Stimulated activated CD4-positive, alpha-beta T cell treated with anti-CD3 and anti-CD28 coated beads, TNF-alpha, amount 100 ng/mL, for 24 hours (primary cell): ENCODE measurements around the gene ARMC2.
"Not testable (repeated sequence)": the region's sequence is repeated elsewhere in the genome, so short reads cannot be mapped to it uniquely, and the experiment has no call there.

Experiments used
- DNase-seq, 3 experiments: peaks; one replicate each; pipeline ENCODE4 v3.0.0-alpha.2; 2020; ENCODE audit warnings: low read depth in 3 of 3

The ARMC2 gene

GRCh38 chr6:108832738-108833137, 15.5 kb upstream of the ARMC2 start:
- no peak for DNase-seq

- peak; percentile 71 to 85 (median 71) for DNase-seq
Measured at GRCh38 chr6:108835218-108835850, 12.9 kb upstream of the ARMC2 start.

GRCh38 chr6:108836061-108836460, 12.2 kb upstream of the ARMC2 start:
- DNase-seq: no peak

GRCh38 chr6:108837236-108837971, 10.8 kb upstream of the ARMC2 start:
- no peak for DNase-seq

GRCh38 chr6:108838101-108838717, 10.0 kb upstream of the ARMC2 start:
- DNase-seq: no peak

- no peak for DNase-seq
Measured at GRCh38 chr6:108839083-108839642, 9.1 kb upstream of the ARMC2 start.

GRCh38 chr6:108840919-108841318, 7.3 kb upstream of the ARMC2 start:
- DNase-seq: no peak

GRCh38 chr6:108841377-108841855, 6.8 kb upstream of the ARMC2 start:
- no peak for DNase-seq

- no peak for DNase-seq
Measured at GRCh38 chr6:108844135-108844534, 4.1 kb upstream of the ARMC2 start.

GRCh38 chr6:108845145-108845544, 3.1 kb upstream of the ARMC2 start:
- no peak for DNase-seq

- DNase-seq: no peak
Measured at GRCh38 chr6:108846101-108846500, 2.1 kb upstream of the ARMC2 start.

GRCh38 chr6:108846628-108847027, 1.6 kb upstream of the ARMC2 start:
- no peak for DNase-seq

- no peak for DNase-seq
Measured at GRCh38 chr6:108847738-108848115, 495 bp upstream of the ARMC2 start.

- DNase-seq: no peak
Measured at GRCh38 chr6:108850669-108851465, 2.6 kb downstream of the ARMC2 start.

- no peak for DNase-seq
Measured at GRCh38 chr6:108851756-108852155, 3.5 kb downstream of the ARMC2 start.

- DNase-seq: no peak
Measured at GRCh38 chr6:108853077-108853476, 4.9 kb downstream of the ARMC2 start.

- DNase-seq: no peak
Measured at GRCh38 chr6:108862479-108863191, 14.4 kb downstream of the ARMC2 start.

GRCh38 chr6:108865751-108866286, 17.6 kb downstream of the ARMC2 start:
- DNase-seq: not testable (repeated sequence)

GRCh38 chr6:108866798-108867197, 18.6 kb downstream of the ARMC2 start:
- DNase-seq: no peak

- DNase-seq: no peak
Measured at GRCh38 chr6:108868647-108869046, 20.4 kb downstream of the ARMC2 start.

GRCh38 chr6:108869876-108870275, 21.7 kb downstream of the ARMC2 start:
- no peak for DNase-seq
